Smooth muscle cell (in vitro differentiated cells): ENCODE data around the gene BRIP1. TPM values are rescaled to one million over a fixed set of nuclear protein-coding genes. Genes with fewer than 3 reads are reported as not detected.

Experiments used
- DNase-seq: peaks from one replicate; lab custom pipeline; 2025; ENCODE audit not compliant: unreplicated experiment; lab: John Stamatoyannopoulos, UW
- H2AFZ ChIP-seq: fragments of 200-600 bp; sonication (generic); 2 replicates; pipeline ENCODE4 v1.6.0; 2016; ENCODE audit warnings: antibody characterized with exemption, low read depth, mild to moderate bottlenecking
- H3F3A ChIP-seq: fragments of 200-600 bp; sonication (generic); 2 replicates; pipeline ENCODE4 v1.6.0; 2017; ENCODE audit warnings: antibody characterized with exemption, low read depth
- H3K27ac ChIP-seq: fragments of 200-600 bp; sonication (generic); 2 replicates; pipeline ENCODE4 v1.5.1; 2016; ENCODE audit warnings: low read depth, mild to moderate bottlenecking
- H3K27me3 ChIP-seq: fragments of 200-600 bp; sonication (generic); 2 replicates; pipeline ENCODE4 v1.6.1; 2016; ENCODE audit warnings: low read depth, mild to moderate bottlenecking
- H3K36me3 ChIP-seq: fragments of 200-600 bp; sonication (generic); 2 replicates; pipeline ENCODE4 v1.5.1; 2016; ENCODE audit warnings: low read depth
- H3K4me1 ChIP-seq: fragments of 200-600 bp; sonication (generic); 2 replicates; pipeline ENCODE4 v1.5.1; 2016; ENCODE audit warnings: low read depth
- H3K4me2 ChIP-seq: fragments of 200-600 bp; sonication (generic); 2 replicates; pipeline ENCODE4 v1.6.0; 2016; ENCODE audit warnings: mild to moderate bottlenecking
- H3K4me3 ChIP-seq: fragments of 200-600 bp; sonication (generic); 2 replicates; pipeline ENCODE4 v1.5.1; 2016; ENCODE audit warnings: mild to moderate bottlenecking
- H3K79me2 ChIP-seq: fragments of 200-600 bp; sonication (generic); 2 replicates; pipeline ENCODE4 v1.6.0; 2016; ENCODE audit warnings: low read depth, mild to moderate bottlenecking
- H3K9ac ChIP-seq: fragments of 200-600 bp; sonication (generic); 2 replicates; pipeline ENCODE4 v1.6.0; 2016; ENCODE audit warnings: low read depth
- H3K9me3 ChIP-seq: fragments of 200-600 bp; sonication (generic); replicated peaks from 2 replicates; pipeline ENCODE4 v1.5.1; 2016; ENCODE audit warnings: low read depth
- H4K20me1 ChIP-seq: fragments of 200-600 bp; sonication (generic); 2 replicates; pipeline ENCODE4 v1.6.0; 2016; ENCODE audit warnings: low read depth
- CTCF ChIP-seq: fragments of 200-600 bp; sonication (generic); IDR thresholded peaks from 2 replicates; pipeline ENCODE4 v1.5.1; 2017; ENCODE audit warnings: borderline replicate concordance, mild to moderate bottlenecking, antibody characterized with exemption; ENCODE audit not compliant: insufficient read depth, poor library complexity, severe bottlenecking
- WGBS: methylation state at CpG from one replicate; pipeline ENCODE4 v1.1.7; 2016; ENCODE audit warnings: low lambda C conversion rate; 5-methylcytosine and 5-hydroxymethylcytosine counted together
- polyA plus RNA-seq: library from polyadenylated mRNA; unstranded; fragments of >200 nt; fragmentation: Nextera tagmentation; extraction: Ambion mirVana; gene quantifications from 2 replicates; pipeline ENCODE4 v1.2.1, GENCODE V29; 2016
- total RNA-seq: library from RNA; depleted of rRNA; stranded (reverse); fragments of >200 nt; gene quantifications from 2 replicates; pipeline ENCODE4 v1.2.3, GENCODE V29; 2014

BRIP1 gene
- total and polyA plus RNA-seq, 2 experiments from 2014 or later, result 0.71 to 9.1 TPM

GRCh38 chr17:61818225-61818624 lies 45.1 kb downstream of the BRIP1 start:
- no peaks in the 10 kb centered on the region for H3K9me3 ChIP-seq
- no peaks in the 10 kb centered on the region for H3K79me2 ChIP-seq
- no peak overlapping the region for H3K9ac ChIP-seq
- no peak overlapping the region for H3K27ac ChIP-seq
- no peak overlapping the region for H3K4me3 ChIP-seq
- H3K4me1 ChIP-seq, result no peaks in the 10 kb centered on the region
- no peak for DNase-seq
- no peak overlapping the region for H2AFZ ChIP-seq
- H3K4me2 ChIP-seq, result no peak overlapping the region
- no peaks in the 10 kb centered on the region for H3K36me3 ChIP-seq
- no peaks in the 10 kb centered on the region for H3F3A ChIP-seq
- no peak for TF ChIP-seq CTCF
- H4K20me1 ChIP-seq, result no peaks in the 10 kb centered on the region
- no peaks in the 10 kb centered on the region for H3K27me3 ChIP-seq

GRCh38 chr17:61817452-61817851 lies 45.9 kb downstream of the BRIP1 start:
- H3K36me3 ChIP-seq, result no peaks in the 10 kb centered on the region
- H3K4me2 ChIP-seq, result no peak overlapping the region
- WGBS, result 94% methylated on average over 3 of the region's 3 CpGs
- no peak for DNase-seq
- no peak overlapping the region for H3K4me3 ChIP-seq
- no peaks in the 10 kb centered on the region for H4K20me1 ChIP-seq
- H3K79me2 ChIP-seq, result no peaks in the 10 kb centered on the region
- H3K4me1 ChIP-seq, result no peaks in the 10 kb centered on the region
- no peaks in the 10 kb centered on the region for H3K27me3 ChIP-seq
- H2AFZ ChIP-seq, result no peak overlapping the region
- no peak for TF ChIP-seq CTCF
- H3K9me3 ChIP-seq, result no peaks in the 10 kb centered on the region
- H3K27ac ChIP-seq, result no peak overlapping the region
- no peaks in the 10 kb centered on the region for H3F3A ChIP-seq
- no peak overlapping the region for H3K9ac ChIP-seq

GRCh38 chr17:61816538-61816937 lies 46.8 kb downstream of the BRIP1 start:
- H3K4me1 ChIP-seq, result no peaks in the 10 kb centered on the region
- H3K27ac ChIP-seq, result no peak overlapping the region
- H3K9me3 ChIP-seq, result no peaks in the 10 kb centered on the region
- H3F3A ChIP-seq, result no peaks in the 10 kb centered on the region
- no peaks in the 10 kb centered on the region for H3K36me3 ChIP-seq
- H4K20me1 ChIP-seq, result no peaks in the 10 kb centered on the region
- no peaks in the 10 kb centered on the region for H3K79me2 ChIP-seq
- no peak overlapping the region for H3K9ac ChIP-seq
- no peak overlapping the region for H3K4me2 ChIP-seq
- no peaks in the 10 kb centered on the region for H3K27me3 ChIP-seq
- no peak overlapping the region for H2AFZ ChIP-seq
- DNase-seq, result no peak
- WGBS, result 84% methylated on average over 4 of the region's 4 CpGs
- no peak for TF ChIP-seq CTCF
- no peak overlapping the region for H3K4me3 ChIP-seq

- H2AFZ ChIP-seq, result no peak overlapping the region
- H3K4me3 ChIP-seq, result no peak overlapping the region
- no peaks in the 10 kb centered on the region for H3K27me3 ChIP-seq
- H4K20me1 ChIP-seq, result no peaks in the 10 kb centered on the region
- H3K4me1 ChIP-seq, result no peaks in the 10 kb centered on the region
- no peaks in the 10 kb centered on the region for H3F3A ChIP-seq
- H3K79me2 ChIP-seq, result no peaks in the 10 kb centered on the region
- no peak overlapping the region for H3K9ac ChIP-seq
- DNase-seq, result no peak
- TF ChIP-seq CTCF, result no peak
- WGBS, result 85% methylated on average over 5 of the region's 5 CpGs
- no peaks in the 10 kb centered on the region for H3K36me3 ChIP-seq
- H3K9me3 ChIP-seq, result no peaks in the 10 kb centered on the region
- no peak overlapping the region for H3K4me2 ChIP-seq
- H3K27ac ChIP-seq, result no peak overlapping the region
These were observed 47.3 kb downstream of the BRIP1 start for GRCh38 chr17:61815863-61816503.
